A549 treated with dexamethasone at 1 μM for 4 hours (cell line): ENCODE data around the gene ADGB. TPM values are rescaled to one million over a fixed set of nuclear protein-coding genes. Genes with fewer than 3 reads are reported as not detected.

Experiments
- total RNA-seq: library from RNA; stranded (reverse); fragments of 200-300 nt; extraction: Qiagen RNA extraction; gene quantifications from 5 replicates; pipeline ENCODE4 v1.2.3, GENCODE V29; 2022

The ADGB gene
- not detected in 5 replicates for total RNA-seq

DNA sequence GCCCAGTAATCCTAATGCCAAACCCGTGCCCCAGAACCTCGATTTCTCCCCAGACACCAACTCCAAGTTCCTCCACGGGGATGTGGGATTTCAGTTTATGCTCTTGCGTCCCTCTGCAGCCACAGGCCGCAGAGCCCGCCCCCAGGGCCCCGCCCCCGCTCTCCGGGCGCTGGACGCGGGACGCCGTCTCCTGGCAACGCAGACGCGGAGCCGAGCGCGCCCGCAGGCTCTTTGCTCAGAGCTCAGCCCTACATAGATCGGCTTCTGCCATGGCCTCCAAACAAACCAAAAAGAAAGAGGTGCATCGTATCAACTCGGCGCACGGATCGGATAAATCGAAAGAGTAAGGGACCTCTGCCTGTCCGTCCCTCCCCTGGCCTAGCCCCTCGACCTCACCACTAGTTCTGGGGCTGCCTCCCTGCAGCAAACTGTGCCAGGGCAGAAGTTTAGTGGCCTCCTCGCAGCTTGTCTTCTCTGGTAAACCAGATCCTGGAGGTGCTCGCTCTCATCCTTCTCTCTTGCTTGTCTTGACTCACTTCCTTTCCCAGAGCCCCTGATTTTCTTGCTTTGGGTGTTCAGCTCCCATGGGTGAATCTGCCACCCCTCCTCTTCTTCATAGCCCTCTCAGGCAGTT is at the start of gene ADGB:
TSS of gene ADGB (plus strand) at position 201 of the 634 bp plus-strand sequence. CDS start at position 270, 69 bp downstream.

Other genes starting within 250 kb of the ADGB start
- 33.0 to 36.8 TPM (median 34.6 TPM) in 5 replicates for gene RAB32, start 55.1 kb upstream of the ADGB start, total RNA-seq